HEK293T (cell line): ENCODE results near the gene ETV3L.

ENCODE experiments used
- CTCF ChIA-PET: fragments of 350-600 bp; formaldehyde crosslinking; extraction: SDS; loops from one replicate; lab custom pipeline; 2021; ENCODE audit warnings: antibody characterized with exemption, inconsistent platforms; lab: Yijun Ruan, JAX
- POLR2A ChIA-PET: fragments of 350-600 bp; formaldehyde crosslinking; extraction: SDS; loops from one replicate; lab custom pipeline; 2020; ENCODE audit warnings: antibody characterized with exemption, inconsistent platforms; lab: Yijun Ruan, JAX
- DNase-seq: peaks from one replicate; pipeline ENCODE4 v3.0.0; 2012; ENCODE audit warnings: mixed read lengths; ENCODE audit errors: extremely low spot score
- ARNT ChIP-seq: fragments of 450-650 bp; IDR thresholded peaks from 2 replicates; pipeline ENCODE4 v1.6.1; 2017; ENCODE audit warnings: mild to moderate bottlenecking
- BHLHE40 ChIP-seq: fragments of 450-650 bp; IDR thresholded peaks from 2 replicates; pipeline ENCODE4 v1.6.1; 2016; ENCODE audit warnings: mild to moderate bottlenecking, moderate library complexity, borderline replicate concordance
- CTBP1 ChIP-seq: fragments of 450-650 bp; IDR thresholded peaks from 2 replicates; pipeline ENCODE4 v1.6.1; 2016; ENCODE audit warnings: borderline replicate concordance
- ELF4 ChIP-seq: fragments of 450-650 bp; IDR thresholded peaks from 2 replicates; pipeline ENCODE4 v1.6.1; 2017; ENCODE audit warnings: antibody characterized with exemption
- FOXA1 ChIP-seq: fragments of 450-650 bp; IDR thresholded peaks from 2 replicates; pipeline ENCODE4 v1.6.1; 2016; ENCODE audit warnings: mild to moderate bottlenecking
- FOXK2 ChIP-seq: fragments of 450-650 bp; IDR thresholded peaks from 2 replicates; pipeline ENCODE4 v1.6.1; 2016; ENCODE audit warnings: mild to moderate bottlenecking
- FOXM1 ChIP-seq: fragments of 450-650 bp; IDR thresholded peaks from 2 replicates; pipeline ENCODE4 v1.6.1; 2017; ENCODE audit warnings: mild to moderate bottlenecking, borderline replicate concordance
- HDGF ChIP-seq: fragments of 450-650 bp; IDR thresholded peaks from 2 replicates; pipeline ENCODE4 v1.6.1; 2017; ENCODE audit warnings: antibody characterized with exemption, borderline replicate concordance
- L3MBTL2 ChIP-seq: fragments of 450-650 bp; conservative IDR thresholded peaks from 2 replicates; pipeline ENCODE4 v1.6.1; 2016; ENCODE audit warnings: mild to moderate bottlenecking
- LEF1 ChIP-seq: fragments of 450-650 bp; IDR thresholded peaks from 2 replicates; pipeline ENCODE4 v1.6.1; 2017; ENCODE audit warnings: mild to moderate bottlenecking, borderline replicate concordance
- NFRKB ChIP-seq: fragments of 450-650 bp; IDR thresholded peaks from 2 replicates; pipeline ENCODE4 v1.6.1; 2016; ENCODE audit warnings: mild to moderate bottlenecking, moderate library complexity
- SP1 ChIP-seq: fragments of 450-650 bp; IDR thresholded peaks from 2 replicates; pipeline ENCODE4 v1.6.1; 2017
- SUZ12 ChIP-seq: fragments of 450-650 bp; IDR thresholded peaks from 2 replicates; pipeline ENCODE4 v1.6.1; 2016; ENCODE audit warnings: mild to moderate bottlenecking
- TARDBP ChIP-seq: fragments of 450-650 bp; IDR thresholded peaks from 2 replicates; pipeline ENCODE4 v1.6.1; 2016
- ZNF384 ChIP-seq: fragments of 450-650 bp; IDR thresholded peaks from 2 replicates; pipeline ENCODE4 v1.6.1; 2016
- TF ChIP-seq, protein P1 (sequence below): fragments of 450-650 bp; IDR thresholded peaks from 2 replicates; pipeline ENCODE4 v1.6.1; 2016

Gene ETV3L

DNA sequence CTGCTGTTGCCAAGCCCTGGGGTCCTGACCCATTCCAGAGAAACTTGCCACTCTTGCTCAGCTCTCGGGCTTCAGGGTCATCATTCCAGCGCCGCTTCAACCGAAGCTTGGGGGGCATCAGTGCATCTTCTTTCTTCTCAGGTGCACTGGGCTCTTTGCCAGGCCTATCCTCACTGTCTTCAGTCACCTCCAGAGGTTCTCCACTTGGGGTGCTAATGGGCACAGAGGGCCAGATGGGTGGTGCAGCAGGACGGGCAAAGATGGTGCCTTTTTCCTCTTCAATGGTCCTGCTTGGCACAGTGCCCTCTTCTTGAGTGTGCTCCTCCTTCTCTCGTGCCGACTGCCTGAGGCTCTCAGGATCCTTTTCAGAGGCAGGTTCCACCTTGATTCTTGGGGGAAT lies 25.2 kb upstream of the ETV3L start:
- TF ChIP-seq NFRKB (no peak), L3MBTL2 (no peak), ARNT (no peak), BHLHE40 (no peak), SP1 (no peak), ELF4 (no peak), CTBP1 (no peak), FOXA1 (no peak), ZNF384 (no peak), LEF1 (no peak), HDGF (no peak)
- TF ChIP-seq, protein P1, sequence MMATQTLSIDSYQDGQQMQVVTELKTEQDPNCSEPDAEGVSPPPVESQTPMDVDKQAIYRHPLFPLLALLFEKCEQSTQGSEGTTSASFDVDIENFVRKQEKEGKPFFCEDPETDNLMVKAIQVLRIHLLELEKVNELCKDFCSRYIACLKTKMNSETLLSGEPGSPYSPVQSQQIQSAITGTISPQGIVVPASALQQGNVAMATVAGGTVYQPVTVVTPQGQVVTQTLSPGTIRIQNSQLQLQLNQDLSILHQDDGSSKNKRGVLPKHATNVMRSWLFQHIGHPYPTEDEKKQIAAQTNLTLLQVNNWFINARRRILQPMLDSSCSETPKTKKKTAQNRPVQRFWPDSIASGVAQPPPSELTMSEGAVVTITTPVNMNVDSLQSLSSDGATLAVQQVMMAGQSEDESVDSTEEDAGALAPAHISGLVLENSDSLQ: no peak
- no peak for DNase-seq
- CTCF ChIA-PET: interaction anchor here (1.0 kb wide), 1 partner anchor 35 kb away, joined by 3 read pairs; no protein-coding TSS in a partner anchor
- POLR2A ChIA-PET: no interaction called here

DNA sequence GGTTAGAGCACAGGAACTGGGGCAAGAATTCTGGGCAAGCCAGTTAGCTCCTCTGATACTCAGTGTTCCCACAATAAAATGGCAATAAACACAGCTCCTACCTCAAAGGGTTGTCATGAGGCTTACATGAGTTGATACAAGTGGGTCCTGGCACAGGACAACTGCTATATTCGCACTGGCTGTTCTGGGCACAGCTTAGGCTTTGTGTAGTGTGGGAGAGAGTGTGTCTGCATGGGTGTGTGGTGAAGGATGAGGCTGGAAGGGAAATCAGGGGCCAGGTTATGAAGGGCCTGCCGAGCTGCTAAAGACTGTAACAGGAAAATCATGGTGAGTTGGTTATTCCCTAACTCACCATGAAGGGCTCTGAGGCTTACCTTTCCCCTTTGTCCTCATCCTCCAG lies 19.8 kb upstream of the ETV3L start:
- POLR2A ChIA-PET: no interaction called here
- CTCF ChIA-PET: no interaction called here
- DNase-seq: no peak
- TF ChIP-seq HDGF (no peak), ELF4 (no peak), BHLHE40 (no peak), ZNF384 (no peak), TARDBP (no peak), CTBP1 (no peak), SP1 (no peak), FOXA1 (no peak)

DNA sequence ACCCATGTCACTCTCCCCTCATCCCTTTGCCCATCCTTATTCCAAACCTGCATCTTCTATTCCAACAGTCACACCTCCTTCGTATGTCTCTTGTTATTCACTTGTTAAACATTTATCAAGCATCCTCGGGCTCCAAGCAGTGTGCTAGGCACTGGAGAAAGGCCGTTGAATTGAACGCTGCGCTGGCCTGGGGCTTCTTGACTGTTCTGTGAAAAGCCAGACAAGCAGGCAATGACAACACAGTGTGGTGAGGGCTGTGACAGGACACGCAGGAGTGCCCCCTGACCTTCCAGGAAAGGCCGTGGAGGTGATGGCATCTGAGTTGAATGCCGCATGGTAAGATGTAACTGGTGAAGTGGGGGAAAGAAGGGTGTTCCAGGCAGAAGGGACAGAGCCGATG lies 19.4 kb upstream of the ETV3L start:
- CTCF ChIA-PET: no interaction called here
- TF ChIP-seq TARDBP (no peak), ELF4 (no peak), BHLHE40 (no peak), FOXK2 (no peak), CTBP1 (no peak), FOXA1 (no peak), NFRKB (no peak), FOXM1 (no peak), ARNT (no peak), ZNF384 (no peak), HDGF (no peak), L3MBTL2 (no peak), LEF1 (no peak)
- TF ChIP-seq, protein P1: no peak
- no peak for DNase-seq
- POLR2A ChIA-PET: no interaction called here

DNA sequence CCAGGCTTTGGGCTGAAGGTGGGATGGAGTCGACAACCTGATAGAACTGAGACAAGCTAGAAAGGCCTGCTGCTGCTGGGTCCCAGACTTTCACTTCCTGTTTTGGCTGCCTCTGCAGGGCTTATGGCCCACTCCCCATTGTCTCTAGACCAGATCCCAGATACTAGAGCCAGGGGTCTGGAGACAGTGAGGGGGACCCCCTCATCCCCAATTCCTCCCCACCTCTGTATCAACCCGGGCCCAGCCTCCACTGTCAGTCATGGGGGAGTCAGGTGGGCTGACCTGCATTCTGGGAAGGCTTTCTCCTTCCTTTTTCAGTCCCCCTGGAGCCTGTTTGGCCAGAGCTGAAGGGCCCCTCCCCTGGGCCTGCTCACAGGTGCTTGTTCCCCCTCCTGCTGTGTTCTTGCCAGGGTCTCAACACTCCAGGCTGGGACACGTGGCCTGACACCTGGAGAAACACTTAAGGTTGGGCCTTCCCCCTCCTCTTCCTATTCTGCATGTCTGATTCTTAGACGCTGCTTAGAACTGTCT lies 18.0 kb upstream of the ETV3L start:
- no peak for DNase-seq
- ChIA-PET CTCF (interaction anchor here (2.8 kb wide), 1 partner anchor 27 kb away, joined by 9 read pairs; no protein-coding TSS in a partner anchor), POLR2A (no interaction called here)
- TF ChIP-seq BHLHE40: no peak

DNA sequence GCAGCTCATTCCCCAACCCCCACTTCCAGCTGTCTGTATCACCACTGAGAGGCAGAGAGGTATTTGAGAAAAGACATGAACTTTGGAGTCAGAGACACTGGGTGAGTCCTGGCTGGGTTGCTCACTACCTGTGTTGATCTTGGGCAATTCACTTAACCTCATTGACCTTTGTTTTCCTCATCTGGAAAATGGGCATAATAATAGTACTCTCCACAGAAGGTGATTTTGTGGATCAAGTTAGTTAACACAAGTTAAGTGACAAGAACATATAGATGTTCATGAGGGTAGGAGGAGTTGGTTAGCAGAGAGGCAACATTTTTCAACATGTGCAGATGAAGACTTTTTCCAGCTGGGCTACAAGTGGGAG lies 17.1 kb upstream of the ETV3L start:
- POLR2A ChIA-PET: no interaction called here
- CTCF ChIA-PET: interaction anchor here (2.8 kb wide), 1 partner anchor 26 kb away, joined by 9 read pairs; no protein-coding TSS in a partner anchor
- TF ChIP-seq FOXA1 (no peak), ZNF384 (no peak), TARDBP (no peak), FOXM1 (no peak), ARNT (no peak), L3MBTL2 (no peak), FOXK2 (no peak), SUZ12 (no peak), ELF4 (no peak), HDGF (no peak), CTBP1 (no peak), SP1 (no peak), LEF1 (no peak), BHLHE40 (no peak), NFRKB (no peak)
- TF ChIP-seq, protein P1: no peak

DNA sequence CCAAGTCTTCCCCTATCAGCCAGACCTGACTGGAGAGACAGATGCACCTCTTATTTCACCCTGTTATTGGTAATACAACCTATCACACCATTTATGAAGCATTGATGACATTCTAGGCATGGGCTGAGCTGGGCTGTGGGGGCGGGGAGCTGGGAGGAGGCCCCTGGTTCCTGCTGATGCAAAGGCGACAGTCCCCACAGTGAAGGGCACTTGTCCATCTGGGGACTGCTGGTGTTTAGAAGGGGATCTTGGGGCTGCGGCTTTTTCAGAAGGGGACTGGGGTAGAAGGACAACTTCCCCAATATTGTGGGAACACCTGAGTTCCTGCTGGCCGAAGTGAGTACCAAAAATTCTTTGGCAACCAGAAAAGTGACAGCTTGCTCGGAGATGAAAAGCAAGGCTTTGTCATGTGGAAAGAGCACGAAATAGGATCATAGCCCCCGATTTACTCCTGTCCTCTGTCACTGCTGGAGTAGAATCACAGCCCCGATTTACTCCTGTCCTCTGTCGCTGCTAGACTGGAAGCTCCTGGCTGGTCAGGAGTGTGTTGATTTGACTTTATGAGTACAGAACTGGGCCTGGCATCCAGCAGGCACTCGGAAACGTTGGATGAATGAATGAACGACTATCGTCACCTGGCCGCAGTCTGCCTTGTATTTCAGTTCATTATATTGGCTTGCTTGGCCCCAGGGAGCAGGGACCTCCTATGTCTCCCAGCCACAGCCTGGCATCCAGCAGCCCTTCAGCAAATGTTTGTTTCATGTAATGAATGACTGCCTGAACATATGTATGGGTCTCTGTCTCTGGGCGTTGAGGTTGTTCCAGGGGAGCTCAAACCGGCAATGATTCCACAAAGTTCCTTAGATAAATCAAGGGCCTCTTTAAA lies 16.5 kb upstream of the ETV3L start:
- ChIA-PET CTCF (interaction anchor here (0.6 to 2.8 kb wide), 2 partner anchors 13 to 26 kb away, joined by 4 to 9 read pairs; no protein-coding TSS in a partner anchor), POLR2A (no interaction called here)
- no peak for DNase-seq
- TF ChIP-seq LEF1 (no peak), HDGF (no peak), TARDBP (no peak), NFRKB (no peak)

More for the DNA sequence above, 17.1 kb upstream of the ETV3L start:
- DNase-seq: no peak
